ENCODE data around the gene NUDT16. TPM values are rescaled to one million over a fixed set of nuclear protein-coding genes. Genes with fewer than 3 reads are reported as not detected.

NUDT16 gene
- 6.0 to 7.3 TPM (median 6.7 TPM) in 5 replicates for total RNA-seq (2022; extraction: Qiagen RNA extraction)

DNA sequence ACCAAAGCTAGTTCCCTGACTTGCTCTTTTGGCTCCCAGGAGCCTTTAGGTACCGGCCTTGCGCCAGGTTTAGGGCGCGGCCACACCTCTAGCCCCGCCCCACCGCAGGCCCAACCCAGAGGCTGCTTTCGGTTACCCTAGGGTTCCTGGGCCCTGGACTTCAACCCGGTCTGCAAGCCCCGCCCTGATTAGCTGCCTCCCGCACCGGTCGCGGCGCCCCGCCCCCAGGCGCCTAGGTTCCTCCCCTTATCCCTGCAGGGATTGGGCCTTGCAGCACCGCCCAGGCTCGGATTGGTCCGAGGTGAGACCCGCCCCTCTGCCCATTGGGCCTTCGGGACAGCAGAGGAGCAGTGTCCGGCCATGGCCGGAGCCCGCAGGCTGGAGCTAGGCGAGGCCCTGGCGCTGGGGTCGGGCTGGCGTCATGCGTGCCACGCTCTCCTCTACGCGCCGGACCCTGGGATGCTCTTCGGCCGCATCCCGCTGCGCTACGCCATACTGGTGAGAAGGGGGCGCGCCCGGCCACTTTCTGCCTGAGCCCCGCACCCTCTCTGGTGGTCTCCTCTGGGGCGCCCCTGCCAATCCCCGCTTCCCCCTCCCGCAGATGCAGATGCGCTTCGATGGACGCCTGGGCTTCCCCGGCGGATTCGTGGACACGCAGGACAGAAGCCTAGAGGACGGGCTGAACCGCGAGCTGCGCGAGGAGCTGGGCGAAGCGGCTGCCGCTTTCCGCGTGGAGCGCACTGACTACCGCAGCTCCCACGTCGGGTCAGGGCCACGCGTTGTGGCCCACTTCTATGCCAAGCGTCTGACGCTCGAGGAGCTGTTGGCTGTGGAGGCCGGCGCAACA is at the start of gene NUDT16:
NUDT16 (plus strand) TSS at position 330 of the 847 bp plus-strand sequence; CDS start at position 361, 31 bp downstream.

Other genes with a start within 250 kb of the NUDT16 start
- 90.5 to 114 TPM (median 91.6 TPM) in 5 replicates for gene MRPL3, start 121.2 kb downstream of the NUDT16 start, total RNA-seq (2022; extraction: Qiagen RNA extraction)